ENCODE results near the gene MAF. TPM values are rescaled to one million over a fixed set of nuclear protein-coding genes. Genes with fewer than 3 reads are reported as not detected.

MAF gene
- total RNA-seq, 2 donors from 2014 or later, result 10.9 to 31.3 TPM

DNA sequence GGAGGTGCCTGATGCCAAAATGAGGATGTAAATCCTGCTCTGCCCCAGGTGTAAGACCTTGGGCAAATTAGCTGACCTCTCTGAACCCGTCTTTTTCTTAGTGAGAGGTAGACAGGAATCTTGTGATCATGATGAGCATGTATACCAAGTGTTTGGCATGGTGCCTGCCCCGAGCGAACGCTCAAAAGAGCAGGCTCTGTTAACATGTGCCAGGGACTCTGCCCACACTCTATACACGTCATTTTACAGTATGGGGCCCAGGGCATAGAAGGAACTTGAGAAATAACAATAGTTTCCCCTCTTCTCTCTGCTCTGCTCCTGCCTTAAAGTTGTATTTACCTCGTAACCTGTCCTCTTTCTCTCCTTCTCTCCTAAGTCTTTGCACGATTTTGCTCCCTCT, 9.3 kb upstream of the MAF start:
- Histone ChIP-seq H3K27ac (no peak overlapping the region), H3K27me3 (no peaks in the 10 kb centered on the region), H3K36me3 (replicated peaks in 1 of 2; ENCODE audit: insufficient read depth in 1 of 2, low read depth in 2 of 2) (no peaks in the 10 kb centered on the region), H3K4me3 (no peak overlapping the region), H3K9me3 (no peaks in the 10 kb centered on the region), H3K4me1 (no peaks in the 10 kb centered on the region)
- no peak for ATAC-seq
- WGBS, 2 donors, result 61 to 64% methylated on average over 7 of the region's 7 CpGs
- intact Hi-C loops (cut with DNase I), result no loop called here
- TF ChIP-seq, protein P1, sequence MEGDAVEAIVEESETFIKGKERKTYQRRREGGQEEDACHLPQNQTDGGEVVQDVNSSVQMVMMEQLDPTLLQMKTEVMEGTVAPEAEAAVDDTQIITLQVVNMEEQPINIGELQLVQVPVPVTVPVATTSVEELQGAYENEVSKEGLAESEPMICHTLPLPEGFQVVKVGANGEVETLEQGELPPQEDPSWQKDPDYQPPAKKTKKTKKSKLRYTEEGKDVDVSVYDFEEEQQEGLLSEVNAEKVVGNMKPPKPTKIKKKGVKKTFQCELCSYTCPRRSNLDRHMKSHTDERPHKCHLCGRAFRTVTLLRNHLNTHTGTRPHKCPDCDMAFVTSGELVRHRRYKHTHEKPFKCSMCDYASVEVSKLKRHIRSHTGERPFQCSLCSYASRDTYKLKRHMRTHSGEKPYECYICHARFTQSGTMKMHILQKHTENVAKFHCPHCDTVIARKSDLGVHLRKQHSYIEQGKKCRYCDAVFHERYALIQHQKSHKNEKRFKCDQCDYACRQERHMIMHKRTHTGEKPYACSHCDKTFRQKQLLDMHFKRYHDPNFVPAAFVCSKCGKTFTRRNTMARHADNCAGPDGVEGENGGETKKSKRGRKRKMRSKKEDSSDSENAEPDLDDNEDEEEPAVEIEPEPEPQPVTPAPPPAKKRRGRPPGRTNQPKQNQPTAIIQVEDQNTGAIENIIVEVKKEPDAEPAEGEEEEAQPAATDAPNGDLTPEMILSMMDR (IDR thresholded peaks at IDR 0.05), result no peak
- TF ChIP-seq POLR2A (IDR thresholded peaks at IDR 0.05), result no peak
- DNase-seq, result no peak

DNA sequence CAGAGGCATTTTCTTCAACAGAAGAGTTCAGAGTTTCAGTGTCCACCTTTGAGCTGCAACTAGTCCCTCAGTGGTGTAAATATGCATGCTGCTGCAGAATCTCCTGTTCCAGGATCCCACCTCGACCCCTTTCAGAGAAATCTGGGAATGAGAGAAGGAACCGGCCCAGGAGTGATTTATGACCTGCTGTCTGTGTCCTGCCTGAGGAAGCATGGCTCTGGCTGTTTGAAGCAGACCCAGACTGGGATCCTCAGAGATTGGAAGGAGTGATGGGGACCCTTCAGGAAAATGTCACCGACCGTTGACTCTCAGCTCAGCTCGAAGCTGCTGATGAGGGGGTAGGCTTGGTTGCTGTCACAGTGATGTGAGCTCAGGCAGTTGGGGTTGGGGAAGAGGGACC, 8.4 kb upstream of the MAF start:
- no peak for TF ChIP-seq POLR2A (IDR thresholded peaks at IDR 0.05)
- TF ChIP-seq, protein P1 (IDR thresholded peaks at IDR 0.05), result no peak
- 45 to 66% methylated on average over 5 of the region's 5 CpGs for WGBS, 2 donors
- DNase-seq (no peak), ATAC-seq (no peak)
- no peak overlapping the region for H3K27ac ChIP-seq
- H3K27me3 ChIP-seq, result no peaks in the 10 kb centered on the region
- H3K9me3 ChIP-seq, result no peaks in the 10 kb centered on the region
- no peaks in the 10 kb centered on the region for H3K4me1 ChIP-seq
- intact Hi-C loops (cut with DNase I), result no loop called here
- no peak overlapping the region for H3K4me3 ChIP-seq
- H3K36me3 ChIP-seq (replicated peaks in 1 of 2; ENCODE audit: insufficient read depth in 1 of 2, low read depth in 2 of 2), result no peaks in the 10 kb centered on the region

DNA sequence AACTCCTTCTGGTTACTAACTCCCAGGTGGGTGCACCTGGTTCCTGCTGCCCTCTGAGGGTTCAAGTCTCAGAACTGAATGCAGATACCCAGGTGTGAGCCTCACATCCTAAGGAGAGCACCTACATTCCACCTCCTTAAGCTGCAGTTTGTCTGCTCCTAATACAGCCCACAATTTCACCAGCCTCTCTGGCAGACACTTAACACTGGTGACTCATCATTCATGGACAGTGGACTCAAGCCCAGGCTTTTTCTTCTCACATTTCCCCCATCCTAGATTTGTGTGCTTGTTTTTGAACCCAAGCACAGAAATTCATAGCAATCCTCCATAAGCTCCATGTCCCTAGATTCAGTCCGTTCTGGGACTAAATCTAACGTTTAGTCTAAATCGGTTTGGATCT, 7.0 kb upstream of the MAF start:
- Histone ChIP-seq H3K27ac (no peak overlapping the region), H3K9me3 (no peaks in the 10 kb centered on the region), H3K4me1 (no peaks in the 10 kb centered on the region), H3K36me3 (replicated peaks in 1 of 2; ENCODE audit: insufficient read depth in 1 of 2, low read depth in 2 of 2) (no peaks in the 10 kb centered on the region), H3K27me3 (no peaks in the 10 kb centered on the region), H3K4me3 (no peak overlapping the region)
- no peak for DNase-seq
- TF ChIP-seq POLR2A (IDR thresholded peaks at IDR 0.05), result no peak
- TF ChIP-seq, protein P1 (IDR thresholded peaks at IDR 0.05), result no peak
- intact Hi-C loops (cut with DNase I), result no loop called here
- ATAC-seq, result no peak
- 67 to 71% methylated on average over 3 of the region's 3 CpGs for WGBS, 2 donors

DNA sequence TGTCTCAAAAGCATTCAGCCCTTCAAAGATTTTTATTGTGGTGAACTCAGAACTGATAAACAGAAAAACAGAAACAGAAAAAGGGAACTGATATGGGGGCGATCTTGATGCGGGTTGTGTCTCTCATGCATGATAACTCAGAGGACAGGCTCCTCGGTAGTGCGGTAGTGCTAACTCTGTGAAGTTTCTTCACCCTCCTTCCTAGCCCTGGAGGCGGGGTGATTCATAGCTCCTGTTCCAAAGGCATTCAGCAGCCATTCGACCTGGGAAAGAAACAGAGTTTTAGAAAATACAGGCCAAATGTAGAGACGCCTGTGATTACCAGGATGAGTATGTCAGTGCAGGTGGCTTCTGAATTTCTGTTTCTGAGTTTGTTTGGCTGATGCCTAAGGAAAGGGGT, 5.5 kb upstream of the MAF start:
- WGBS, 2 donors, result 50 to 59% methylated on average over 7 of the region's 7 CpGs
- ATAC-seq (no peak), DNase-seq (no peak)
- H3K27ac ChIP-seq, result no peak overlapping the region
- H3K4me3 ChIP-seq, result no peak overlapping the region
- H3K36me3 ChIP-seq (replicated peaks in 1 of 2; ENCODE audit: insufficient read depth in 1 of 2, low read depth in 2 of 2), result no peaks in the 10 kb centered on the region
- intact Hi-C loops (cut with DNase I), result no loop called here
- H3K4me1 ChIP-seq, result peaks cover 10% of the 10 kb centered on the region
- TF ChIP-seq, protein P1 (IDR thresholded peaks at IDR 0.05), result no peak
- TF ChIP-seq POLR2A (IDR thresholded peaks at IDR 0.05), result no peak
- H3K9me3 ChIP-seq, result no peaks in the 10 kb centered on the region
- no peaks in the 10 kb centered on the region for H3K27me3 ChIP-seq

DNA sequence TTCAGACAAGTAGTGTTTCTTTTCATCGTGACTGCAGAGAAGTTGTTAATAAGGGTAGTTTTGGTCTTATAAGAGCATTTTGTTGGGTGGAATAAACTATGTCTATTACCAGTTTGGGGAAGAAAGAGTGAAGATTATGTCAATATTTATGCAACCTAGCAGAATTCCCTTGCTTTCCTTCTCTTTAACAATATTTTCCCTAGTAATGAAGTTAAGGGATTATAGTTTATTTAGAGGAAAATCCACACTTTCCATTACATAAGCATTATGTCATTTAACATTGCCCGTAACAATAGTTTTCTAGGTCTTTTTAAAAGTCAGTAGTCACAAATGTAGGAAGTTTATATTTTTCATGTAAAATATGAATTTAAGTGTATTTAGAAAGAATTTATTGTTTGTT, 2.5 kb upstream of the MAF start:
- Histone ChIP-seq H3K9me3 (no peaks in the 10 kb centered on the region), H3K4me1 (peaks cover 14% of the 10 kb centered on the region), H3K36me3 (replicated peaks in 1 of 2; ENCODE audit: insufficient read depth in 1 of 2, low read depth in 2 of 2) (no peaks in the 10 kb centered on the region), H3K27me3 (no peaks in the 10 kb centered on the region), H3K4me3 (no peak overlapping the region), H3K27ac (no peak overlapping the region)
- no peak for TF ChIP-seq POLR2A (IDR thresholded peaks at IDR 0.05)
- TF ChIP-seq, protein P1 (IDR thresholded peaks at IDR 0.05), result no peak
- 74 to 83% methylated on average over 2 of the region's 2 CpGs for WGBS, 2 donors
- DNase-seq (no peak), ATAC-seq (no peak)
- intact Hi-C loops (cut with DNase I), result no loop called here

All from body of pancreas (tissue), 4 donors.